ENCODE data around the gene PLCB1. TPM values are rescaled to one million over a fixed set of nuclear protein-coding genes. Genes with fewer than 3 reads are reported as not detected.

Gene PLCB1
- total RNA-seq, result 0.23 and 0.57 TPM in 2 replicates

DNA sequence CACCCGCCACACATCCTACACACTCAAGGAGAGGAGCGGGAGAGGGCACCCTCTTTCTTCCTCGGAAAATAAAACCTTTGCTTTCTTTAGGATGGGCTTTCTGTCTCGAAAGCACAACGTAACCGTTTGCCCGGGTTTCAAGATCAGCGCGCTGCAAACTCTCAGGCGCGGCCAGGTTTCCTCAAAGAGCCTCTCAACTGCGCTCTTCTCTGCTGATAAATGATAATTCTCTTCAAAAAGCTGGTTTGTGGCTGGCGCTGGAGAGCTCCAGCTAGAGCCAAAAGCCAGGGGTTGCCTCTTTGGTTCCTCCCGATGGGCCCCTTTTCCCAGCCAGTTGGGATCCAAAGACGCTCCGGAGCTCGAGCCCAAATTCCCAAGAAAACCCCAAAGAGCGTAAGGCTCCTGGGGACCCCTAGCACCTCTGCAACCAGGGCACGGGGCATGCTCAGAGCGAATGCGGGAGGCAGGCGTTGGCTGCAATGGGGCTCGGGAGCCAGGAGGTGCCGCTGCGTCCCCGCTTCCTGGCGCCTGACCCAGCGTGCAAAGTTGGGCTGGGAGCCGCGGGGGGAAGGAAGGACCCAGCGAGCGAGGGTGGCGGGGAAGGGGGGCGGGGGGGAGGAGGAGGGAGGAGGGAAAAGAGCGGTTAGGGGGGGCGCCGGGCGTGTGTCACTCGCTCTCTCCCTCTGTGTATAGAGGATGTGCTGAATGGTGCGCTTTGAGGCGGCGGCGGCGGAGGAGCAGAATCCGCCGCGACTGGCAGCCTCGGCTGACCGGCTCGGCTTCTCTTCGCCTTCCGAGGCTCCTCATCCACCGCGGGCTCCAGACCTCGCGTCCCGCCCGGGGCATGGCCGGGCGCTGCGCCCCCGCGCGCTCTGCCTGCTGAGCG lies at the start of gene PLCB1:
TSS of gene PLCB1 (plus strand) at position 669 of the 886 bp plus-strand sequence. CDS start 386 bp downstream, outside the sequence.

Other genes with a start within 250 kb of the PLCB1 start
- not detected in 2 replicates for gene HAO1, start 191.8 kb upstream of the PLCB1 start, total RNA-seq
- 8.8 and 11.5 TPM in 2 replicates for gene TMX4, start 112.5 kb upstream of the PLCB1 start, total RNA-seq

Measured in hair follicular keratinocyte (primary cell).